SK-N-SH (cell line): ENCODE measurements around the gene TRDMT1. TPM values are rescaled to one million over a fixed set of nuclear protein-coding genes. Genes with fewer than 3 reads are reported as not detected.

ENCODE experiments used
- CTCF ChIA-PET: fragments of 300-600, 350-600 bp; formaldehyde crosslinking; extraction: SDS; loops from one replicate; lab custom pipeline; 2021; lab: Yijun Ruan, JAX
- POLR2A ChIA-PET: fragments of 350-600 bp; sonication (Branson Sonifier 250); formaldehyde crosslinking; extraction: SDS; loops from one replicate; lab custom pipeline; 2020; ENCODE audit warnings: antibody characterized with exemption, inconsistent platforms; lab: Yijun Ruan, JAX
- DNase-seq: peaks from one replicate; pipeline ENCODE4 v3.0.0; 2012
- H2AFZ ChIP-seq: fragments of 200-600 bp; sonication (generic); 2 replicates; pipeline ENCODE4 v1.8.1; 2016; ENCODE audit warnings: antibody characterized with exemption, mild to moderate bottlenecking, low read depth
- H3F3A ChIP-seq: fragments of 200-600 bp; sonication (generic); replicated peaks from 2 replicates; pipeline ENCODE3; 2016; ENCODE audit warnings: antibody characterized with exemption, mild to moderate bottlenecking; ENCODE audit not compliant: insufficient read depth
- H3K27ac ChIP-seq, 2 experiments: fragments of 200-500 bp in 1 of 2; fragments of 200-600 bp in 1 of 2; sonication (Bioruptor generic) in 1 of 2; sonication (generic), shearing (Covaris generic) in 1 of 2; 2 replicates each; pipeline versions ENCODE4 v1.5.1 to v1.6.1; 2014 to 2016; ENCODE audit warnings: low read depth in 2 of 2, inconsistent platforms in 1 of 2, low read length in 1 of 2, mild to moderate bottlenecking in 1 of 2, mixed read lengths in 1 of 2
- H3K27me3 ChIP-seq: fragments of 200-600 bp; sonication (generic), shearing (Covaris generic); 2 replicates; pipeline ENCODE4 v1.6.1; 2016; ENCODE audit warnings: mixed run types; ENCODE audit not compliant: insufficient read depth
- H3K36me3 ChIP-seq, 2 experiments: fragments of 200-500 bp in 1 of 2; fragments of 200-600 bp in 1 of 2; sonication (Bioruptor generic) in 1 of 2; sonication (generic) in 1 of 2; replicated peaks in 1 of 2; 2 replicates each; pipeline versions ENCODE3 to v1.5.1; 2014 to 2016; ENCODE audit warnings: low read length in 1 of 2, mild to moderate bottlenecking in 1 of 2; ENCODE audit not compliant: insufficient read depth in 2 of 2, control insufficient read depth in 1 of 2
- H3K4me1 ChIP-seq, 2 experiments: fragments of 200-500 bp in 1 of 2; fragments of 200-600 bp in 1 of 2; sonication (Bioruptor generic) in 1 of 2; sonication (generic), shearing (Covaris generic) in 1 of 2; 2 replicates each; pipeline versions ENCODE4 v1.5.1 to v1.6.1; 2014 to 2016; ENCODE audit warnings: low read depth in 1 of 2, low read length in 1 of 2, mixed run types in 1 of 2; ENCODE audit not compliant: insufficient read depth in 2 of 2, control insufficient read depth in 1 of 2
- H3K4me2 ChIP-seq: fragments of 200-600 bp; sonication (generic), shearing (Covaris generic); 2 replicates; pipeline ENCODE4 v1.6.1; 2017; ENCODE audit warnings: mixed run types
- H3K4me3 ChIP-seq, 2 experiments: fragments of 200-500 bp in 1 of 2; fragments of 200-600 bp in 1 of 2; sonication (Bioruptor generic) in 1 of 2; sonication (generic), shearing (Covaris generic) in 1 of 2; 2 replicates each; pipeline versions ENCODE4 v1.5.1 to v1.8.1; 2014 to 2016; ENCODE audit warnings: low read depth in 2 of 2, inconsistent platforms in 1 of 2, low read length in 1 of 2, mild to moderate bottlenecking in 1 of 2, mixed read lengths in 1 of 2, moderate library complexity in 1 of 2
- H3K79me2 ChIP-seq: fragments of 200-600 bp; sonication (generic); 2 replicates; pipeline ENCODE4 v1.8.1; 2017; ENCODE audit warnings: mild to moderate bottlenecking; ENCODE audit not compliant: insufficient read depth
- H3K9ac ChIP-seq: fragments of 200-600 bp; sonication (generic); 2 replicates; pipeline ENCODE4 v1.6.1; 2017; ENCODE audit warnings: mixed run types
- H3K9me2 ChIP-seq: fragments of 200-600 bp; sonication (generic); 2 replicates; pipeline ENCODE4 v1.6.1; 2017; ENCODE audit warnings: mixed run types
- H3K9me3 ChIP-seq: fragments of 200-600 bp; sonication (generic); 2 replicates; pipeline ENCODE4 v1.6.1; 2017; ENCODE audit warnings: mixed run types, mild to moderate bottlenecking, moderate library complexity
- H4K20me1 ChIP-seq: fragments of 200-600 bp; sonication (generic); 2 replicates; pipeline ENCODE4 v1.6.1; 2017; ENCODE audit warnings: mild to moderate bottlenecking, mixed run types; ENCODE audit not compliant: insufficient read depth
- ELF1 ChIP-seq: IDR thresholded peaks from 2 replicates; pipeline ENCODE4 v1.4.0; 2012
- EZH2phosphoT487 ChIP-seq: fragments of 200-600 bp; sonication (generic); IDR thresholded peaks from 2 replicates; pipeline ENCODE4 v1.6.1; 2017; ENCODE audit warnings: low read depth, mixed run types, mild to moderate bottlenecking, antibody characterized with exemption, moderate library complexity, borderline replicate concordance
- FOSL2 ChIP-seq: IDR thresholded peaks from 2 replicates; pipeline ENCODE4 v1.4.0; 2012; ENCODE audit warnings: low read depth, mild to moderate bottlenecking, moderate library complexity, borderline replicate concordance
- FOXM1 ChIP-seq: IDR thresholded peaks from 2 replicates; pipeline ENCODE4 v1.4.0; 2012; ENCODE audit warnings: low read depth, mild to moderate bottlenecking
- JUND ChIP-seq: IDR thresholded peaks from 2 replicates; pipeline ENCODE4 v1.4.0; 2012
- MXI1 ChIP-seq: IDR thresholded peaks from 2 replicates; pipeline ENCODE4 v1.6.1; 2012; ENCODE audit warnings: mild to moderate bottlenecking, low read depth, low read length, improper control_type of control experiment
- NFIC ChIP-seq: IDR thresholded peaks from 2 replicates; pipeline ENCODE4 v1.4.0; 2012; ENCODE audit warnings: borderline replicate concordance
- NRF1 ChIP-seq: IDR thresholded peaks from 2 replicates; pipeline ENCODE4 v1.6.1; 2012; ENCODE audit warnings: low read depth, mild to moderate bottlenecking, low read length
- POLR2AphosphoS5 ChIP-seq: IDR thresholded peaks from 2 replicates; pipeline ENCODE4 v1.6.1; 2012; ENCODE audit warnings: low read depth, low read length
- RAD21 ChIP-seq: IDR thresholded peaks from 2 replicates; pipeline ENCODE4 v1.6.1; 2012; ENCODE audit warnings: mild to moderate bottlenecking, low read length
- RCOR1 ChIP-seq: fragments of 150-350 bp; IDR thresholded peaks from 2 replicates; pipeline ENCODE4 v1.6.1; 2017; ENCODE audit warnings: antibody characterized with exemption, low read length
- RFX5 ChIP-seq: IDR thresholded peaks from 2 replicates; pipeline ENCODE4 v1.6.1; 2012; ENCODE audit warnings: mild to moderate bottlenecking, improper control_type of control experiment, low read length
- TAF1 ChIP-seq: IDR thresholded peaks from 2 replicates; pipeline ENCODE4 v1.6.1; 2012; ENCODE audit warnings: low read depth, mild to moderate bottlenecking, low read length, moderate library complexity, borderline replicate concordance
- TCF12 ChIP-seq: IDR thresholded peaks from 2 replicates; pipeline ENCODE4 v1.4.0; 2012
- YY1 ChIP-seq: IDR thresholded peaks from 2 replicates; pipeline ENCODE4 v1.4.0; 2012; ENCODE audit warnings: low read depth, mild to moderate bottlenecking
- polyA plus RNA-seq, 3 experiments: library from polyadenylated mRNA; depleted of rRNA; stranded (reverse); fragments of >200 nt; gene quantifications; 2 replicates each; pipeline ENCODE4 v1.2.3, GENCODE V29; 2012
- TF ChIP-seq, protein P1 (sequence below): fragments of 150-350 bp; IDR thresholded peaks from 2 replicates; pipeline ENCODE4 v1.6.1; 2016; ENCODE audit warnings: mild to moderate bottlenecking, low read depth, low read length
- TF ChIP-seq, protein P2 (sequence below): IDR thresholded peaks from 2 replicates; pipeline ENCODE4 v1.6.1; 2012; ENCODE audit warnings: mild to moderate bottlenecking, low read depth, low read length, moderate library complexity
- TF ChIP-seq, protein P3 (sequence below): IDR thresholded peaks from 2 replicates; pipeline ENCODE4 v1.4.0; 2012; ENCODE audit warnings: low read depth, borderline replicate concordance

Gene TRDMT1
- polyA plus RNA-seq, 1 of the 3 experiments (the other 2 are of a cell fraction), result 3.1 TPM

DNA sequence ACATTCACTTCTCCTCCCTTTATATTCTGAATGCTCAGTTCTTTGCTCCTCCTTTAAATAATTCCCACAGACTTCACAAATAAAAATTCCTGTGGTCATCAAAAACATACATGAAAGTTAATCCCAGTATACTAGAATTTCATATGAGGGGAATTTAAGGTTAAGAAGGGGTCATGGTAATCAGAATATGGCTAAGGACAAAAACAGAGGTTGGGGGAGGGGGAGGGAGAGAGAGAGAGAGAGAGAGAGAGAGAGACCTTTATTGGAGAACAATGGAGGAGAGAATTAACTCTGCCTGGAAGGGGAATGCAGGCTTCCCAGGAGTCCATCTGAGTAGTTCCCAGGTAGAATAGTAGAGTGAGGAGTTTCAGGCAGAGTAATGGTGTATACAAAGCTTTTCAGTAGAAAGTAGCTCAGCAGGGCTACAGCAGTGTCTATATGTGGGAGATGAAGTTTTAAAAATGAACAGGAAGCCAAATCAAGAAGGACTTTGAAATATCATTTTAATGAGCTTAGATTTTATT is 66.7 kb downstream of the TRDMT1 start:
- Histone ChIP-seq H3K4me3 (no peak overlapping the region), H3K4me1 (no peaks in the 10 kb centered on the region), H3K36me3 (no peaks in the 10 kb centered on the region), H3K9me3 (no peaks in the 10 kb centered on the region), H2AFZ (no peak overlapping the region), H3K4me2 (no peak overlapping the region), H3K9me2 (no peaks in the 10 kb centered on the region), H3K27me3 (no peaks in the 10 kb centered on the region), H3F3A (peaks cover 3% of the 10 kb centered on the region), H3K79me2 (no peaks in the 10 kb centered on the region), H4K20me1 (no peaks in the 10 kb centered on the region), H3K27ac (no peak overlapping the region), H3K9ac (no peak overlapping the region)
- TF ChIP-seq RAD21, result no peak
- no peak for TF ChIP-seq NRF1
- TF ChIP-seq, protein P1, sequence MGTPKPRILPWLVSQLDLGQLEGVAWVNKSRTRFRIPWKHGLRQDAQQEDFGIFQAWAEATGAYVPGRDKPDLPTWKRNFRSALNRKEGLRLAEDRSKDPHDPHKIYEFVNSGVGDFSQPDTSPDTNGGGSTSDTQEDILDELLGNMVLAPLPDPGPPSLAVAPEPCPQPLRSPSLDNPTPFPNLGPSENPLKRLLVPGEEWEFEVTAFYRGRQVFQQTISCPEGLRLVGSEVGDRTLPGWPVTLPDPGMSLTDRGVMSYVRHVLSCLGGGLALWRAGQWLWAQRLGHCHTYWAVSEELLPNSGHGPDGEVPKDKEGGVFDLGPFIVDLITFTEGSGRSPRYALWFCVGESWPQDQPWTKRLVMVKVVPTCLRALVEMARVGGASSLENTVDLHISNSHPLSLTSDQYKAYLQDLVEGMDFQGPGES, result no peak
- no peak for TF ChIP-seq ELF1
- TF ChIP-seq JUND, result no peak
- TF ChIP-seq FOSL2, result no peak
- TF ChIP-seq, protein P2, sequence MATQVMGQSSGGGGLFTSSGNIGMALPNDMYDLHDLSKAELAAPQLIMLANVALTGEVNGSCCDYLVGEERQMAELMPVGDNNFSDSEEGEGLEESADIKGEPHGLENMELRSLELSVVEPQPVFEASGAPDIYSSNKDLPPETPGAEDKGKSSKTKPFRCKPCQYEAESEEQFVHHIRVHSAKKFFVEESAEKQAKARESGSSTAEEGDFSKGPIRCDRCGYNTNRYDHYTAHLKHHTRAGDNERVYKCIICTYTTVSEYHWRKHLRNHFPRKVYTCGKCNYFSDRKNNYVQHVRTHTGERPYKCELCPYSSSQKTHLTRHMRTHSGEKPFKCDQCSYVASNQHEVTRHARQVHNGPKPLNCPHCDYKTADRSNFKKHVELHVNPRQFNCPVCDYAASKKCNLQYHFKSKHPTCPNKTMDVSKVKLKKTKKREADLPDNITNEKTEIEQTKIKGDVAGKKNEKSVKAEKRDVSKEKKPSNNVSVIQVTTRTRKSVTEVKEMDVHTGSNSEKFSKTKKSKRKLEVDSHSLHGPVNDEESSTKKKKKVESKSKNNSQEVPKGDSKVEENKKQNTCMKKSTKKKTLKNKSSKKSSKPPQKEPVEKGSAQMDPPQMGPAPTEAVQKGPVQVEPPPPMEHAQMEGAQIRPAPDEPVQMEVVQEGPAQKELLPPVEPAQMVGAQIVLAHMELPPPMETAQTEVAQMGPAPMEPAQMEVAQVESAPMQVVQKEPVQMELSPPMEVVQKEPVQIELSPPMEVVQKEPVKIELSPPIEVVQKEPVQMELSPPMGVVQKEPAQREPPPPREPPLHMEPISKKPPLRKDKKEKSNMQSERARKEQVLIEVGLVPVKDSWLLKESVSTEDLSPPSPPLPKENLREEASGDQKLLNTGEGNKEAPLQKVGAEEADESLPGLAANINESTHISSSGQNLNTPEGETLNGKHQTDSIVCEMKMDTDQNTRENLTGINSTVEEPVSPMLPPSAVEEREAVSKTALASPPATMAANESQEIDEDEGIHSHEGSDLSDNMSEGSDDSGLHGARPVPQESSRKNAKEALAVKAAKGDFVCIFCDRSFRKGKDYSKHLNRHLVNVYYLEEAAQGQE, result no peak
- TF ChIP-seq TAF1, result no peak
- no peak for TF ChIP-seq POLR2AphosphoS5
- no peak for TF ChIP-seq MXI1
- TF ChIP-seq FOXM1, result no peak
- no peak for TF ChIP-seq TCF12
- no peak for TF ChIP-seq RCOR1
- no peak for TF ChIP-seq NFIC
- TF ChIP-seq, protein P3, sequence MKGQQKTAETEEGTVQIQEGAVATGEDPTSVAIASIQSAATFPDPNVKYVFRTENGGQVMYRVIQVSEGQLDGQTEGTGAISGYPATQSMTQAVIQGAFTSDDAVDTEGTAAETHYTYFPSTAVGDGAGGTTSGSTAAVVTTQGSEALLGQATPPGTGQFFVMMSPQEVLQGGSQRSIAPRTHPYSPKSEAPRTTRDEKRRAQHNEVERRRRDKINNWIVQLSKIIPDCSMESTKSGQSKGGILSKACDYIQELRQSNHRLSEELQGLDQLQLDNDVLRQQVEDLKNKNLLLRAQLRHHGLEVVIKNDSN, result no peak
- no peak for TF ChIP-seq EZH2phosphoT487
- TF ChIP-seq YY1, result no peak
- no peak for TF ChIP-seq RFX5
- no peak for DNase-seq
- ChIA-PET POLR2A (no interaction called here), CTCF (no interaction called here)
